ENCODE results near the gene WWTR1. TPM values are rescaled to one million over a fixed set of nuclear protein-coding genes. Genes with fewer than 3 reads are reported as not detected.
A peak's percentile ranks its signal among the peaks of the same experiment; 100 is the strongest.

Gene WWTR1
- total RNA-seq, 2 donors from 2014 or later = 6.8 to 35.8 TPM

DNA sequence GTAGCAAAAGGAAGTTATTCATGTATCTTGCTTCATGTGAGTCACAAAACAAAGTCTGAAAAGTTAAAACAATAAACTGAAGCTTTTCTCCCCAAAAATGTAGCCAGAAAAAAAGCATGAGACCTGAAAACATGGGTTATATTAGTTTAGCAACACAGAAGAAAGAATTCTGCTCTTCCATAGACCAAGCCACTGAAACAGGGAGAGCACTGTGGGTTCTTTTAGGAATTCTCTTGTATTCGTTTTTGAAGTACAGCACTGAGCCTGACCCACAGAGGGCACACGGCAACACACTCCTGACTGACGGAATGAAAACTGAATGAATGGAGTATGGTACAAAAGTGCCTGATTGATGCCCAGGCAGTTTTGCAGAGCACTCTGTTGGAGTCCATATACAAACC is 116.7 kb downstream of the WWTR1 start:
- intact Hi-C loops (cut with DNase I) = no loop called here
- Histone ChIP-seq H3K36me3 (no peaks in the 10 kb centered on the region), H3K27ac (no peak overlapping the region), H3K4me1 (no peaks in the 10 kb centered on the region), H3K9me3 (no peaks in the 10 kb centered on the region), H3K27me3 (no peaks in the 10 kb centered on the region), H3K4me3 (no peak overlapping the region), H3K9ac (ENCODE audit: low read depth in 2 of 2, low read length in 2 of 2) (no peak overlapping the region)
- TF ChIP-seq, protein P1, sequence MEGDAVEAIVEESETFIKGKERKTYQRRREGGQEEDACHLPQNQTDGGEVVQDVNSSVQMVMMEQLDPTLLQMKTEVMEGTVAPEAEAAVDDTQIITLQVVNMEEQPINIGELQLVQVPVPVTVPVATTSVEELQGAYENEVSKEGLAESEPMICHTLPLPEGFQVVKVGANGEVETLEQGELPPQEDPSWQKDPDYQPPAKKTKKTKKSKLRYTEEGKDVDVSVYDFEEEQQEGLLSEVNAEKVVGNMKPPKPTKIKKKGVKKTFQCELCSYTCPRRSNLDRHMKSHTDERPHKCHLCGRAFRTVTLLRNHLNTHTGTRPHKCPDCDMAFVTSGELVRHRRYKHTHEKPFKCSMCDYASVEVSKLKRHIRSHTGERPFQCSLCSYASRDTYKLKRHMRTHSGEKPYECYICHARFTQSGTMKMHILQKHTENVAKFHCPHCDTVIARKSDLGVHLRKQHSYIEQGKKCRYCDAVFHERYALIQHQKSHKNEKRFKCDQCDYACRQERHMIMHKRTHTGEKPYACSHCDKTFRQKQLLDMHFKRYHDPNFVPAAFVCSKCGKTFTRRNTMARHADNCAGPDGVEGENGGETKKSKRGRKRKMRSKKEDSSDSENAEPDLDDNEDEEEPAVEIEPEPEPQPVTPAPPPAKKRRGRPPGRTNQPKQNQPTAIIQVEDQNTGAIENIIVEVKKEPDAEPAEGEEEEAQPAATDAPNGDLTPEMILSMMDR (IDR thresholded peaks at IDR 0.05) = no peak
- DNase-seq = no peak

DNA sequence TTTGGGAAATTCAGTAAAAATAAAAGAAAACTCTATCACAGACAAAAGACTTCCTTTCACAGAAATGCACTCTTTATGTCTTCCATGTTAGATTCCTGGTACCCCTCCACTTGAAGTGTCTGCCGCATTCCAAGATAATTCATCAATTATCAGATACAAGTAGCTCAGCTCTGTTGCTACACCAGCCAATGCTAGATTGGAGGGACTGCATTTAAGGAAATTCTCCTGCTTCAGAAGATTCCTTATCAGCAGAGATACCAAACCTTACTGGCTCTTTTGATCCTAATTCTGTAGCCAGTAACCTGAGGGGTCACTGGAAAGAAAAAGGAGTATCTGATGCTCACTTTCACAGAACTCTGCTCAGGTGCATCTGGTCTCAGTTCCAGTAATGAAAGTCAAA is 119.5 kb downstream of the WWTR1 start:
- Histone ChIP-seq H3K27me3 (no peaks in the 10 kb centered on the region), H3K4me1 (no peaks in the 10 kb centered on the region), H3K9ac (ENCODE audit: low read depth in 2 of 2, low read length in 2 of 2) (no peak overlapping the region), H3K9me3 (no peaks in the 10 kb centered on the region), H3K36me3 (no peaks in the 10 kb centered on the region), H3K27ac (no peak overlapping the region), H3K4me3 (no peak overlapping the region)
- DNase-seq = no peak
- intact Hi-C loops (cut with DNase I) = no loop called here
- TF ChIP-seq, protein P1 (IDR thresholded peaks at IDR 0.05) = no peak

DNA sequence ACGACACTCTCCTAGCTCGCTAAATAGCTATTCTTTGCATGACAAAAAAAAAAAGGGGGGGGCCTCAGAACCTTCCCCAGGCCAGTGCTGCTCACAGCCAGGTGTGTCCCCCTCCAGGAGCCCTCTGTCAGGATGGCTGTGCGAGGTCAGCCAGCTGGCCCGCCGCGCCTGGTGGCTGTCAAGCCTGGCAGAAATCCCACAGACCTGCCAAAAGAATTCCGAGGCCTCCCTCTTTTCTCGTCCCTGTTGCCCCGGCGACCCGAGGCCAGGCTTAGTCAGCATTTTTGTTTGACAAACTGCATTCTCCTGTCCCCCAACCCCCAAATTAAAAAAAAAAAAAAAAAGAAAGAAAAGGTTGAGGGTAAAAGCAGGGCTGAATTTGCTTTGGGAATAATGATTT is 121.4 kb downstream of the WWTR1 start:
- TF ChIP-seq, protein P1 (IDR thresholded peaks at IDR 0.05) = no peak
- Histone ChIP-seq H3K4me1 (no peaks in the 10 kb centered on the region), H3K9ac (ENCODE audit: low read depth in 2 of 2, low read length in 2 of 2) (no peak overlapping the region), H3K27me3 (no peaks in the 10 kb centered on the region), H3K27ac (no peak overlapping the region), H3K4me3 (no peak overlapping the region), H3K9me3 (no peaks in the 10 kb centered on the region), H3K36me3 (no peaks in the 10 kb centered on the region)
- peak; percentile 24 for DNase-seq
- intact Hi-C loops (cut with DNase I) = no loop called here

DNA sequence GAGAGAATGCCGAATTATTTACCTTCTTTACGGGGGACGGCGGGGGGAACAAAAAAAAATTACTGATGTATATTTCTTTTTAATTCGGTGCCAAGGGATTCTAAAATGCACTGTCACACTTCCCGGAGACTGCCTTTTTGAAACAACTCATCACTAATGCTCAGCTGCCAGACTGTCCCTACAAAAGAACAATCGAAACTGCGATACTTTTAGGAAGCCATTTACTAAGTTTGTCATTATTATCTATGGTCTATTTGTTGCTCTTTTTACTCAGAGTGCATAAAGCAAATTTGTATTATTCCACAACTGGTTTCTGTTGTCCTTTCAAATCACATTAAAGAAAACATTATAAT is 122.5 kb downstream of the WWTR1 start:
- Histone ChIP-seq H3K27me3 (no peaks in the 10 kb centered on the region), H3K9me3 (no peaks in the 10 kb centered on the region), H3K27ac (no peak overlapping the region), H3K4me1 (no peaks in the 10 kb centered on the region), H3K9ac (ENCODE audit: low read depth in 2 of 2, low read length in 2 of 2) (no peak overlapping the region), H3K4me3 (no peak overlapping the region), H3K36me3 (no peaks in the 10 kb centered on the region)
- DNase-seq = no peak
- intact Hi-C loops (cut with DNase I) = no loop called here
- TF ChIP-seq, protein P1 (IDR thresholded peaks at IDR 0.05) = no peak

DNA sequence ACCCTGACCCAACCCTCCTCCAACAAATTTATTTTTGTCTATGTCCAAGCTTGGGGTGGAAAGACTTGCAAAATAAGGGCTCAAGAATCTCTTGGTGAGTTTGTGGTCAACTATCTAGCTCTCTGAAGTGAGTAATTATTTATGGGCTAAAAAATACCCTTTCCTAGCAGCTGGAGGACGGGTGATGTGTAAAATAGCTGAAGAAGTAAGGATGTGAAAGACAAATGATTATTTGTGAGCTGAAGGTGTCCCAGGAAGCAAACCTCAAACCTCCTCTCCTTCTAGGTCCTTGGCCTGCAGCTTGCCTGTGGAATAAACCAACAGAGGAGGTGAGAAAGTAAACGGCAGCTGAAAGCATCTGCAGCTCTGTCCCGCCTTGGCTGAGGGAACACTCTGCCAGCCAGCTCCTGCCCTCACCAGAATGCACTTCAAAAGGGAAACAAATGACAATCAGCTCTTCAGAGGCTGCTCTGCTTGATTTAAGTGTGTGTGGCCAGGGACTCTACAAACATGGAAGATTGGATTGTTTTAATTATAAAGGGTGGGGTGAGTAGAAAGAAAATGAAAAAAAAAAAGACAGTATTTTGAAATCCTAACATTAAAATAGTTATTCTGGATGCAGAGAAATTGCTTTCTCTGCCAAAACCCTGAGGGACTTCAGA is 123.0 kb downstream of the WWTR1 start:
- intact Hi-C loops (cut with DNase I) = no loop called here
- Histone ChIP-seq H3K27ac (no peak overlapping the region), H3K9ac (ENCODE audit: low read depth in 2 of 2, low read length in 2 of 2) (no peak overlapping the region), H3K36me3 (no peaks in the 10 kb centered on the region), H3K4me1 (no peaks in the 10 kb centered on the region), H3K4me3 (no peak overlapping the region), H3K9me3 (no peaks in the 10 kb centered on the region), H3K27me3 (no peaks in the 10 kb centered on the region)
- TF ChIP-seq, protein P1 (IDR thresholded peaks at IDR 0.05) = no peak
- no peak for DNase-seq

Measured in colonic mucosa (tissue), 4 donors.